K562 (cell line): Measurements from ENCODE around the gene CEBPE. TPM values are rescaled to one million over a fixed set of nuclear protein-coding genes. Genes with fewer than 3 reads are reported as not detected.

Experiments
- CAMTA2 ChIP-seq: fragments of 250-450 bp; sonication (Bioruptor Pico); conservative IDR thresholded peaks from 2 replicates; pipeline ENCODE4 v1.5.1; 2022
- CCNT2 ChIP-seq: IDR thresholded peaks from 2 replicates; pipeline ENCODE4 v1.6.1; 2011; ENCODE audit warnings: borderline replicate concordance, low read depth, mild to moderate bottlenecking, moderate library complexity, mixed read lengths, low read length; ENCODE audit not compliant: insufficient read length; ENCODE audit errors: extremely low read depth
- CLOCK ChIP-seq: fragments of 250-450 bp; sonication (Bioruptor Pico); IDR thresholded peaks from 2 replicates; pipeline ENCODE4 v1.4.0; 2020; ENCODE audit warnings: mild to moderate bottlenecking, moderate library complexity, borderline replicate concordance
- DLX4 ChIP-seq: fragments of 250-450 bp; sonication (Bioruptor Pico); IDR thresholded peaks from 2 replicates; pipeline ENCODE4 v1.6.1; 2021; ENCODE audit warnings: mild to moderate bottlenecking
- E2F4 ChIP-seq: sonication (generic); formaldehyde crosslinking; IDR thresholded peaks from 2 replicates; pipeline ENCODE4 v1.8.0; 2022; ENCODE audit warnings: mild to moderate bottlenecking, low read depth, missing genetic modification reagents
- E2F8 ChIP-seq: fragments of 450-650 bp; IDR thresholded peaks from 2 replicates; pipeline ENCODE4 v1.7.1; 2018; ENCODE audit warnings: mild to moderate bottlenecking, low read depth; ENCODE audit not compliant: partially characterized antibody
- KDM5B ChIP-seq: fragments of 200-600 bp; sonication (generic); IDR thresholded peaks from 2 replicates; pipeline ENCODE4 v1.6.1; 2012; ENCODE audit warnings: low read depth, mild to moderate bottlenecking, moderate library complexity, low read length, control low read depth, inconsistent platforms; ENCODE audit not compliant: insufficient replicate concordance
- NFE2 ChIP-seq: IDR thresholded peaks from 2 replicates; pipeline ENCODE4 v1.6.1; 2014; ENCODE audit warnings: antibody characterized with exemption, low read depth
- RBM17 ChIP-seq: fragments of 200-400 bp; formaldehyde crosslinking; IDR thresholded peaks from 2 replicates; pipeline ENCODE4 v1.6.1; 2017; ENCODE audit warnings: low read depth, mild to moderate bottlenecking, low read length, borderline replicate concordance
- RBM34 ChIP-seq: fragments of 200-400 bp; formaldehyde crosslinking; IDR thresholded peaks from 2 replicates; pipeline ENCODE4 v1.6.1; 2018; ENCODE audit warnings: low read length, borderline replicate concordance; ENCODE audit not compliant: insufficient read depth
- SMARCB1 ChIP-seq: IDR thresholded peaks from 2 replicates; pipeline ENCODE4 v1.6.1; 2011; ENCODE audit warnings: improper control_type of control experiment, low read depth; ENCODE audit not compliant: insufficient read length
- SMARCC2 ChIP-seq: fragments of 450-650 bp; IDR thresholded peaks from 2 replicates; pipeline ENCODE4 v1.6.1; 2017; ENCODE audit warnings: antibody characterized with exemption, moderate library complexity, mild to moderate bottlenecking, low read depth
- STAT5B ChIP-seq: fragments of 250-450 bp; sonication (Bioruptor Pico); IDR thresholded peaks from 2 replicates; pipeline ENCODE4 v1.8.0; 2021; ENCODE audit warnings: mild to moderate bottlenecking, inconsistent platforms
- TBP ChIP-seq: optimal IDR thresholded peaks from 2 replicates; pipeline ENCODE3; 2011; ENCODE audit warnings: low read depth, low read length, improper control_type of control experiment
- U2AF2 ChIP-seq: fragments of 200-400 bp; formaldehyde crosslinking; optimal IDR thresholded peaks from 2 replicates; pipeline ENCODE3; 2017; ENCODE audit warnings: low read depth, mild to moderate bottlenecking, low read length
- ZNF121 ChIP-seq: sonication (generic); formaldehyde crosslinking; conservative IDR thresholded peaks from 2 replicates; pipeline ENCODE4 v1.8.0; 2022; ENCODE audit warnings: missing genetic modification reagents
- ZNF140 ChIP-seq: fragments of 250-450 bp; sonication (Bioruptor Pico); IDR thresholded peaks from 2 replicates; pipeline ENCODE4 v1.8.0; 2021; ENCODE audit warnings: moderate library complexity, mild to moderate bottlenecking, inconsistent platforms
- ZNF184 ChIP-seq: sonication (generic); formaldehyde crosslinking; IDR thresholded peaks from 2 replicates; pipeline ENCODE4 v1.5.0; 2020; ENCODE audit warnings: missing genetic modification reagents
- ZNF311 ChIP-seq: fragments of 250-450 bp; sonication (Bioruptor Pico); IDR thresholded peaks from 2 replicates; pipeline ENCODE4 v1.4.0; 2020; ENCODE audit warnings: mild to moderate bottlenecking, moderate library complexity
- ZNF707 ChIP-seq: fragments of 250-450 bp; sonication (Bioruptor Pico); conservative IDR thresholded peaks from 2 replicates; pipeline ENCODE4 v1.8.0; 2022; ENCODE audit warnings: inconsistent platforms, mild to moderate bottlenecking, moderate library complexity
- ZNF764 ChIP-seq: fragments of 250-450 bp; sonication (Bioruptor Pico); IDR thresholded peaks from 2 replicates; pipeline ENCODE4 v1.4.0; 2020; ENCODE audit warnings: low read depth, mild to moderate bottlenecking, moderate library complexity
- ZNF766 ChIP-seq: fragments of 200-800 bp; sonication (Bioruptor generic); conservative IDR thresholded peaks from 2 replicates; pipeline ENCODE4 v1.6.1; 2016; ENCODE audit warnings: missing genetic modification characterization, missing compliant biosample characterization
- polyA plus RNA-seq, 8 experiments: library from polyadenylated mRNA; depleted of rRNA in 4 of 8; stranded (reverse) in 5 of 8; unstranded in 3 of 8; fragments of >200 nt; fragmentation: Nextera tagmentation in 2 of 8; fragmentation: Illumina TruSeq in 1 of 8; extraction: Ambion mirVana in 2 of 8; extraction: Trizol in 1 of 8; gene quantifications; 2 replicates each; pipeline versions ENCODE4 v1.2.1 to v1.2.3, GENCODE V29; 2011 to 2014; ENCODE audit warnings: inconsistent platforms in 1 of 8, missing spikeins in 1 of 8
- total RNA-seq, 7 experiments: library from RNA; depleted of rRNA in 6 of 7; stranded (reverse); fragments of >200 nt in 6 of 7; fragmentation: Illumina TruSeq in 2 of 7; extraction: Trizol in 2 of 7; gene quantifications; 2 replicates each; pipeline versions ENCODE4 v1.2.1 to v1.2.3, GENCODE V29; 2011 to 2021; ENCODE audit warnings: low replicate concordance in 1 of 7

The CEBPE gene
- total and polyA plus RNA-seq, 9 of the 15 experiments (the other 6 are each of a cell fraction or from before 2014, with no cell fraction given) = 0.09 to 0.15 (median 0.13) TPM; not detected in 6

- TF ChIP-seq CCNT2 = peak; percentile 97
- TF ChIP-seq ZNF140 (CRISPR knock-in tag) = no peak
- peak; percentile 70; the same call in 1 of the 2 replicates for TF ChIP-seq ZNF766 (CRISPR knock-in tag)
- TF ChIP-seq ZNF707 (CRISPR knock-in tag) = no peak
- TF ChIP-seq SMARCC2 = peak; percentile 90
- no peak for TF ChIP-seq E2F4
- no peak for TF ChIP-seq E2F8
- no peak for TF ChIP-seq U2AF2
- TF ChIP-seq STAT5B (CRISPR knock-in tag) = no peak
- TF ChIP-seq ZNF184 (CRISPR knock-in tag) = no peak
- TF ChIP-seq ZNF121 (CRISPR knock-in tag) = no peak
- TF ChIP-seq DLX4 (CRISPR knock-in tag) = no peak
- TF ChIP-seq TBP = no peak
- peak; percentile 63; the same call in 1 of the 2 replicates for TF ChIP-seq CLOCK (CRISPR knock-in tag)
- no peak for TF ChIP-seq RBM34
- peak; percentile 63; the same call in 1 of the 2 replicates for TF ChIP-seq ZNF311
- TF ChIP-seq KDM5B = no peak
- peak; percentile 25; the same call in 1 of the 2 replicates for TF ChIP-seq NFE2
- no peak for TF ChIP-seq RBM17
- TF ChIP-seq CAMTA2 (CRISPR knock-in tag) = no peak
- TF ChIP-seq SMARCB1 = peak; percentile 6
- no peak for TF ChIP-seq ZNF764 (CRISPR knock-in tag)
Observed at GRCh38 chr14:23146351-23146910, 27.4 kb upstream of the CEBPE start (continued).
